HG03520 (cell line): ENCODE measurements around the gene LRRC75B.
"Not testable (repeated sequence)": the region's sequence is repeated elsewhere in the genome, so short reads cannot be mapped to it uniquely, and the experiment has no call there.

Source experiments
- ATAC-seq: cut with Tn5 transposase; IDR thresholded peaks from one replicate; pipeline ENCODE4 v1.9.1; 2021; ENCODE audit warnings: mild to moderate bottlenecking, moderate library complexity; ENCODE audit not compliant: unreplicated experiment

Gene LRRC75B

GRCh38 chr22:24602847-24603769 lies 10.2 kb upstream of the LRRC75B start, which contains the start of gene GGT1:
GGT1 (plus strand) TSS chr22:24603193; CDS start chr22:24611082, 7,889 bp downstream.
- ATAC-seq = not testable (repeated sequence)

DNA sequence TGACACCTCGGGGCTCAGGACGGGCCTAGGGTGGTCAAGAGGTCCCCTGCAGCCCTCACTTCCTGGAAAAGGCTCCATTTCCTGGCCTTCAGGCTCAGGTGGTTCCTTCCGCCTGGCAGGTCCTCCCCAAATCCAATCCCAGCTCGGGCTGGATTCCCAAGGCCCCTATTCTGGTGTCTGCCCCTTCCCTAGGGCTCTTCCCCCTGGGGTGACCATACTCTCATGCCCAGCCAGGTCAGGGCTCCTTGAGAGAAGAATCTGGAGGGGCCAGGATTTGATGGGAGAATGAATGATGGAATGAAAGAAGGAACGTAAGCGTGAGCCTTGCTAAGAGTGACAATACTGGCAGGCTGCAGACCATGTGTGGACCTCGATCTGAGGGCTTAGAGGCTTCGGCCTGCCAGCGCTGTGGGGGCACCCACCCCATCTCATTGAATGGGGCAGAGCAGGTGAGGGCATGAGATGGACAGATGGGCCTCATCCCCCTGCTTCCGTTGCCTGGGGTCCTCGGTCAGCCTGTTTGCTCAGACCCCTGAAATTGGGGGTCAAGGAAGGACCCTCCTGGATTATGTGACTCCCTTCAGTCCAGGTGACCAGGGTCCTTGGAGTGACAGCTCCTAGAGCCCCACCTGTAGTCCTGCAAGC lies 9.4 kb upstream of the LRRC75B start:
- not testable (repeated sequence) for ATAC-seq

GRCh38 chr22:24601217-24602104 lies 8.6 kb upstream of the LRRC75B start:
- ATAC-seq = no peak

DNA sequence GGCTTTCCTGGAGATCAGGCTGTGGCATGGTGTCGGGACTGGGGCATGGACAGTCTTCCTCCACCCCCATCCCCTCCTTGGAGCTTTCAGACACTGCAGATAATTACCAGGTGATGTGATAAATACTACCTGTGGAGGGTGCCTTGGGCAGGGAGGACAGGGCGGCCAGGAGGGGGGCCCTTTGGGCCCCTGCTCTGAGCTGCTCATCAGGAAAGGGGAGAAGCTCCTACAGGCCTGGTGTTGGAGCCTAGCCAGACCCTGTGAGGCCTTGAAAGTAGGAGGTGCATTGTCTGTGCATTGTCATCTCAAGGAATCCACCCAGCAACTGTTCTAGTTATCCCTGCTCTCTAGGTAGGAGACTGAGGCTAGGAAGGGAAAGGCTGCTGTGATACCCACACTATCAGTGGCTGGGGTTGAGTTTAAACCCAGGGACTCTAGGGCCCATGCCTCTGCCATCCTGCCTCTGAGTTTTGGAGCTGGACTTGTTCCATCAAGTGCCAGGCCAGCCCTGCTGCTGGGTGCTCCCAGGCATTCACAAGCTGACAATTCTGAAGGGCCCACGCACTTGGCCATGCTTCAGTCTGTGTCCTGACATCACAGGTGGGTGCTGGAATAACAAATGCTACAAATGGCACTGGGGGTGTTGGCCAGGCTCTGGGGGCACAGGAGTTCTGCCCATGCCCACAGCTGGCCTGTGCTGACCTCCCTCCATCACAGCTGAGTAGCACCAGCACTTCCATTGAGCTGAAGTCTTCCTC lies 7.3 kb upstream of the LRRC75B start:
- ATAC-seq = not testable (repeated sequence)

- ATAC-seq = no peak
These were observed 6.6 kb upstream of the LRRC75B start for GRCh38 chr22:24599514-24599913.

DNA sequence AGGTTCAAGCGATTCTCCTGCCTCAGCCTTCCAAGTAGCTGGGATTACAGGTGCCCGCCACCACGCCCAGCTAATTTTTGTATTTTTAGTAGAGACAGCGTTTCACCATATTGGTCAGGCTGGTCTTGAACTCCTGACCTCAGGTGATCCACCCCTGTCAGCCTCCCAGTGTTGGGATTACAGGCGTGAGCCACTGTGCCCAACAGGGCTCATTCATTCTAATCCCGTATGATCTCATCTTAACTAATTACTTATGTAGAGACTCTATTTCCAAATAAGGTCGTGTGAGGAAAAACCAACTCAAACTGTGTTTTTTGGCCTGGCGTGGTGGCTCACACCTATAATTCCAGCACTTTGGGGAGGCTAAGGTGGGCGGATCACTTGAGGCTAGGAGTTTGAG lies 4.2 kb upstream of the LRRC75B start:
- ATAC-seq = not testable (repeated sequence)

- ATAC-seq = no peak
These were observed 3.0 kb upstream of the LRRC75B start for GRCh38 chr22:24595863-24596262.

DNA sequence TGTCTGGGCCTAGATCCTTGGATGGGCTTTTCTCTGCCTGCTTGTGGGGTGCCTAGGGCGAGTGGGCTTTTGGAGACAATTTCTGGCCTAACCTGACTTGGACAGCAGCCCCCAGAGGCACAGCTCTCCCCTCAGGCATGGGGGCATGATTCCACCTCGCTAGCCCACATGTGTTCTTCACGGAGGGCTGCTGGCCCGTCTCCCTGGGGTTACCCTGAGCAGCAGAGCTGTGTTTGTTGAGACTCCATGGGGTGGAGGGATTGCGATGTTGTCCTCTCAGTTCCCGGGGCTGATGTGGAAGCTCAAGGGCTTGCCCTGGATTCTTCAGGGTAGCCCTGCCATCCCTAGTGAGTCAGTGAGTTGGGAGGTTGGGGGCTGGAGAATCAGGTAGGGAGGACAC lies 2.4 kb upstream of the LRRC75B start:
- no peak for ATAC-seq

DNA sequence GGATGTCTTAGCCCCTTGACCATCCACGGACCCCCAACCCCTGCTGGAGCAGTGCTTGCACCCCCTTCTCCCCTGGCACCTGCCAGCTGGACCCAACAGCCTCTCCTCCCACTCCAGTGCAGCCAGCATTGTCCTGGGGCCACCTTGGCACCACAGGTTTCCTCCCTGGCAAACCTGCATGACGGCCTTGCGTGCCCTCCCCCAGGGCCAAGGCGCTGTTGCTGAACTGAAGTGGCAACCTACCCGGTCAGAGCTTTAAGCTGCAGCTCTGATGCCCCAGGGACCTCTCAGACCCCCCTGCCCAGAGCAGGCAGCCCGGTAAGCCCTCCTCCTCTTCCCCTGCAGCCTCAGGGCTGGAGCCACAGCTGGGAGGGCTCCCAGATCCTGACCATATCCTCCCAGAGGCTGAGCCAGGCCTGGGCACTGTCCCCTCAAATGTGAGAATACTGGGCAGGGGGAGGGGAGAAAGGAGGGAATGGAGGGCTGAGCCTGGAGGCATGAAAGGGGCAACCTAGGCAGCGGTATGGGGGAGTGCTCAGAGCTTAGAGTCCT lies 1.8 kb upstream of the LRRC75B start:
- no peak for ATAC-seq

GRCh38 chr22:24593836-24594568 lies 1.1 kb upstream of the LRRC75B start:
- no peak for ATAC-seq

- not testable (repeated sequence) for ATAC-seq
These were observed 624 bp upstream of the LRRC75B start for GRCh38 chr22:24593559-24593835.

GRCh38 chr22:24592058-24592850 lies 619 bp downstream of the LRRC75B start:
- ATAC-seq = no peak

GRCh38 chr22:24591286-24591830 lies 1.5 kb downstream of the LRRC75B start:
- no peak for ATAC-seq

GRCh38 chr22:24590596-24591173 lies 2.2 kb downstream of the LRRC75B start:
- no peak for ATAC-seq

DNA sequence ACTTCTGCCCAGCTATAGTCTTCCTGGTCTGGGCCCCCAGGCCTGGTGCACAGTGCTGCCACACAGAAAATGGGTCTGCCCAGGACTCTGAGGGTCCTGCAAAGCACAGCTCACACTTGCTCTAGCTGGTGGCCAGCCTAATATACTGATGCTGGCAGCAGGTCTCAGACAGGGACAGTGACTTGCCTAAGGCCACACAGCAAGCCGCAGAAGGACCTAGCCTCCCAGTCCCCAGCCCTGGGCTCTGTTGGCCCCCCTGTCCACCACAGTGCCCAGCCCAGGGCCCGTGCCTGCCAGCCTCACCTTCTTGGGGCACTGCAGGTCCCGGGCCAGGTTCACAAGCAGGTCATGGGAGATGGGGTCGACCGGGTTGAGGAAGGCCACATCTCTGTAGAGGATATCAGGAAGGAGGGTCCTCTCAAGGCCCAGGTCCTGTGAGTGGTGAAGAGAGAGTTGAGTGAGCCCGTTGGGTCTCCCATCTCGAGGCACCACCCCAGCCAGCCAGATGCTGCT lies 3.3 kb downstream of the LRRC75B start:
- no peak for ATAC-seq

DNA sequence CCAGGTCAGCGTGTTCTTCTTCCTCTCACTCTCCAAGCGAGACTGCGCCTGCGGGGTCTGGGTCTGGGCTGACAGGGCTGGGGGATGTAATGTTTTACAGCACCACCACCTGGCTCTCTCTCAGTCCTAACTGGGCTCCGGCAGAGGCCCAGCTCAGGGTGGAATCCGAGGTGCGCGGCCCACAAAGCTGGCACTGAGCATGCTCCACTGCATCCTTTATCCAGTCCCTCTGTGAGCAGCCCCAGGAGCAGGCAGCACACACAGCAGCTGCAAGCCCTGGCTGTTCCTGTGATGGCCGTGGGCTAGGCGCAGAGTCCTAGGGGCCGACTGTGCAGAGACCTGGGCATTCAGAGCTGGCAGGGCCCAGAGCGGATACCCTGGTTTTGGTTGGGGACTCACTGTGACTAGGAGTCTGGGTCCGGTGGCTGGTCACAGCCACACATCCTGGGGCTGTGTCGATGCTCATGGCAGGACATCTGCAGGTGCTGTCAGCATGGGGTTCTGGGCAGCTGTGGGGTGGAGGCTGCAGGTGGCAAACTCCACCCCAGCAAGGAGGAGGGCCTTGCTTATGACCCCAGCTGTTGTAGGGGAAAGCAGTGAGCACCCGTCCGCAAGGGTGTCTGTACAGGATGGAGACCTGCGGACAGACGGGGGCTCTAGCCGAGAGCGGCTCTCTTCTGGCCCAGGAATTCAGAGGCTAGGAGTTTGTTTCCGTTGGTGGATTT lies 4.0 kb downstream of the LRRC75B start:
- ATAC-seq = no peak

DNA sequence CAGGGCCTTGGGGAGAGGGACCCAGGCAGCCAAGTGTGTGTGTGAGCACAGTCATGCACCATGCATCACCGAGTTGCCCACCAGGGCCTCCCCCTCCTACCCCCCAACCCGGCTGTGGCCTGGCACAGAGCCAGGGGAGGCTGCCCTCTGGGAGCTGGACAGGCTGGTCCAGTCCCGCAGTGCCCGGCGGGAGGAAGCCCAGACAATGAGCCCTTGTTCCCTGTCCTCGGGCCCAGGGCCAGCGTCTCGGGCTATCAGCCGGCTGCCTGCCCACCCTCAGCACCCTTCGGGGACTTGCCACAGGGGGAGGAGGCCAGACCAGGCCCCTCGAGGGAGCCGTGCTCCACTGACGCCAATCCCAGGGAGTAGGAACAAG lies 4.5 kb downstream of the LRRC75B start:
- ATAC-seq = no peak
